PC-3 (cell line): ENCODE measurements around the gene CSF1R.

Source experiments
- CTCF ChIP-seq: fragments of 300-600 bp; sonication (generic); conservative IDR thresholded peaks from 2 replicates; pipeline ENCODE4 v1.5.1; 2017; ENCODE audit warnings: antibody characterized with exemption, low read depth, mild to moderate bottlenecking, low read length
- EZH2phosphoT487 ChIP-seq: fragments of 300-600 bp; sonication (generic); IDR thresholded peaks from 2 replicates; pipeline ENCODE4 v1.6.1; 2018; ENCODE audit warnings: mild to moderate bottlenecking, antibody characterized with exemption, low read length, borderline replicate concordance

- no peak for TF ChIP-seq EZH2phosphoT487
- TF ChIP-seq CTCF: no peak
Observed at GRCh38 chr5:150016537-150016936, 69.8 kb downstream of the CSF1R start.
